ENCODE measurements around the gene SYNGR3. TPM values are rescaled to one million over a fixed set of nuclear protein-coding genes. Genes with fewer than 3 reads are reported as not detected.

The SYNGR3 gene
- total RNA-seq, 1 experiment from 2014 or later: 15.2 TPM

GRCh38 chr16:1947369-1947670 lies 42.5 kb upstream of the SYNGR3 start:
- ATAC-seq (no peak), DNase-seq (ENCODE audit: low read depth, low spot score) (no peak)
- no peaks in the 10 kb centered on the region for H3K27me3 ChIP-seq (ENCODE audit: control insufficient read depth, insufficient read depth, low read length)
- H3K4me3 ChIP-seq (ENCODE audit: low read depth in 2 of 2, low read length in 2 of 2): no peak overlapping the region
- in situ Hi-C loops (cut with HindIII; ENCODE audit: low pct_unique_long_range_greater_than_20kb, low sequenced_read_pairs): no loop called here
- no peak overlapping the region for H3K27ac ChIP-seq (ENCODE audit: low read length)
- H3K36me3 ChIP-seq (ENCODE audit: control insufficient read depth, insufficient read depth, low read length): no peaks in the 10 kb centered on the region; the same call in 1 of the 2 replicates
- no TSS peak for BruUV-seq (replicated peaks)
- TF ChIP-seq REST (IDR thresholded peaks at IDR 0.05; ENCODE audit: insufficient read depth in 1 of 2, low read depth in 2 of 2, low read length in 1 of 2): no peak
- no peak for TF ChIP-seq POLR2AphosphoS5 (IDR thresholded peaks at IDR 0.05; ENCODE audit: low read depth, low read length)
- TF ChIP-seq TCF7L2 (IDR thresholded peaks at IDR 0.05; ENCODE audit: low read depth, low read length): no peak
- TF ChIP-seq CTCF (IDR thresholded peaks at IDR 0.05): no peak
- TF ChIP-seq SIN3A (IDR thresholded peaks at IDR 0.05; ENCODE audit: borderline replicate concordance, insufficient read depth, low read depth, low read length): no peak
- intact Hi-C loops (cut with micrococcal nuclease; ENCODE audit: unreplicated experiment): no loop called here
- peaks cover 2% of the 10 kb centered on the region for H3K4me1 ChIP-seq (ENCODE audit: control insufficient read depth, insufficient read depth, low read length)
- POLR2A ChIA-PET: no interaction called here
- CTCF ChIA-PET: no interaction called here
- H3K9me3 ChIP-seq (ENCODE audit: control insufficient read depth, insufficient read depth, low read depth, low read length): no peaks in the 10 kb centered on the region

GRCh38 chr16:1949507-1949906 lies 40.3 kb upstream of the SYNGR3 start:
- intact Hi-C loops (cut with micrococcal nuclease; ENCODE audit: unreplicated experiment) (no loop called here), in situ Hi-C loops (cut with HindIII; ENCODE audit: low pct_unique_long_range_greater_than_20kb, low sequenced_read_pairs) (no loop called here)
- Histone ChIP-seq H3K27me3 (ENCODE audit: control insufficient read depth, insufficient read depth, low read length) (no peaks in the 10 kb centered on the region), H3K4me3 (ENCODE audit: low read depth in 2 of 2, low read length in 2 of 2) (no peak overlapping the region), H3K4me1 (ENCODE audit: control insufficient read depth, insufficient read depth, low read length) (no peaks in the 10 kb centered on the region), H3K36me3 (ENCODE audit: control insufficient read depth, insufficient read depth, low read length) (no peaks in the 10 kb centered on the region), H3K9me3 (ENCODE audit: control insufficient read depth, insufficient read depth, low read depth, low read length) (no peaks in the 10 kb centered on the region), H3K27ac (ENCODE audit: low read length) (no peak overlapping the region)
- ATAC-seq (no peak), DNase-seq (ENCODE audit: low read depth, low spot score) (no peak)
- CTCF ChIA-PET: no interaction called here
- no peak for TF ChIP-seq SIN3A (IDR thresholded peaks at IDR 0.05; ENCODE audit: borderline replicate concordance, insufficient read depth, low read depth, low read length)
- TF ChIP-seq REST (IDR thresholded peaks at IDR 0.05; ENCODE audit: insufficient read depth in 1 of 2, low read depth in 2 of 2, low read length in 1 of 2): no peak
- no peak for TF ChIP-seq CTCF (IDR thresholded peaks at IDR 0.05)
- TF ChIP-seq POLR2AphosphoS5 (IDR thresholded peaks at IDR 0.05; ENCODE audit: low read depth, low read length): no peak
- TF ChIP-seq TCF7L2 (IDR thresholded peaks at IDR 0.05; ENCODE audit: low read depth, low read length): no peak
- BruUV-seq (replicated peaks): no TSS peak
- POLR2A ChIA-PET: no interaction called here
